ENCODE data around the gene S100P. TPM values are rescaled to one million over a fixed set of nuclear protein-coding genes. Genes with fewer than 3 reads are reported as not detected.
"Not testable (repeated sequence)": the region's sequence is repeated elsewhere in the genome, so short reads cannot be mapped to it uniquely, and the experiment has no call there.

S100P gene
- total RNA-seq (ENCODE audit: low replicate concordance): not detected in 2 replicates

GRCh38 chr4:6693231-6694176 is at the start of gene S100P:
Gene S100P, plus strand, starts transcription at chr4:6693878. Its CDS starts 55 bp downstream, at chr4:6693933.
- no peak for DNase-seq (ENCODE audit: low read depth)
- TF ChIP-seq CTCF (IDR thresholded peaks at IDR 0.05; ENCODE audit: insufficient read depth, low read length): no peak
- H3K4me3 ChIP-seq (ENCODE audit: low read depth, low read length): no peak within 1 kb of the TSS

GRCh38 chr4:6644792-6645530 is 48.7 kb upstream of the S100P start:
- TF ChIP-seq CTCF (IDR thresholded peaks at IDR 0.05; ENCODE audit: insufficient read depth, low read length): no peak
- no peak overlapping the region for H3K4me3 ChIP-seq (ENCODE audit: low read depth, low read length)
- no peak for DNase-seq (ENCODE audit: low read depth)

- no peak for TF ChIP-seq CTCF (IDR thresholded peaks at IDR 0.05; ENCODE audit: insufficient read depth, low read length)
- H3K4me3 ChIP-seq (ENCODE audit: low read depth, low read length): no peak overlapping the region
- no peak for DNase-seq (ENCODE audit: low read depth)
Measured at GRCh38 chr4:6647169-6647568, 46.5 kb upstream of the S100P start.

GRCh38 chr4:6647582-6648230 is 46.0 kb upstream of the S100P start:
- H3K4me3 ChIP-seq (ENCODE audit: low read depth, low read length): no peak overlapping the region
- no peak for TF ChIP-seq CTCF (IDR thresholded peaks at IDR 0.05; ENCODE audit: insufficient read depth, low read length)
- DNase-seq (ENCODE audit: low read depth): no peak

- DNase-seq (ENCODE audit: low read depth): no peak
- no peak for TF ChIP-seq CTCF (IDR thresholded peaks at IDR 0.05; ENCODE audit: insufficient read depth, low read length)
Measured at GRCh38 chr4:6649216-6649615, 44.5 kb upstream of the S100P start.

GRCh38 chr4:6654211-6654610 is 39.5 kb upstream of the S100P start:
- DNase-seq (ENCODE audit: low read depth); H3K4me3 ChIP-seq (ENCODE audit: low read depth, low read length): not testable (repeated sequence)

More at GRCh38 chr4:6649216-6649615, 44.5 kb upstream of the S100P start:
- H3K4me3 ChIP-seq (ENCODE audit: low read depth, low read length): no peak overlapping the region

- H3K4me3 ChIP-seq (ENCODE audit: low read depth, low read length); DNase-seq (ENCODE audit: low read depth): not testable (repeated sequence)
Measured at GRCh38 chr4:6655291-6655690, 38.4 kb upstream of the S100P start.

Measured in fibroblast of the aortic adventitia (primary cell).